ENCODE data around the gene ZIC1.

GRCh38 chr3:147365196-147366115, 43.7 kb upstream of the ZIC1 start:
- TF ChIP-seq TOX (CRISPR knock-in tag; IDR thresholded peaks at IDR 0.05; ENCODE audit: borderline replicate concordance) (no peak), ARNTL (CRISPR knock-in tag; IDR thresholded peaks at IDR 0.05; ENCODE audit: borderline replicate concordance, low read depth) (no peak), CREB5 (CRISPR knock-in tag; IDR thresholded peaks at IDR 0.05; ENCODE audit: low read depth) (no peak), ZFP3 (CRISPR knock-in tag; IDR thresholded peaks at IDR 0.05) (no peak), POU6F1 (CRISPR knock-in tag; IDR thresholded peaks at IDR 0.05; ENCODE audit: borderline replicate concordance, low read depth) (no peak), OSR1 (CRISPR knock-in tag; IDR thresholded peaks at IDR 0.05) (no peak), ZNF8 (CRISPR knock-in tag; IDR thresholded peaks at IDR 0.05) (no peak), BACH2 (CRISPR knock-in tag; IDR thresholded peaks at IDR 0.05; ENCODE audit: borderline replicate concordance) (no peak)
